ENCODE results near the gene PLA2G7.
"Not testable (repeated sequence)": the region's sequence is repeated elsewhere in the genome, so short reads cannot be mapped to it uniquely, and the experiment has no call there.

Gene PLA2G7

GRCh38 chr6:46751658-46752057 is 16.5 kb upstream of the PLA2G7 start:
- no peak overlapping the region for H3K27ac ChIP-seq
- H3K4me3 ChIP-seq, result no peak overlapping the region

- H3K27ac ChIP-seq, result no peak overlapping the region
These were observed 14.6 kb upstream of the PLA2G7 start for GRCh38 chr6:46749731-46750130.

GRCh38 chr6:46748940-46749503 is 13.8 kb upstream of the PLA2G7 start:
- no peak overlapping the region for H3K4me3 ChIP-seq
- no peak overlapping the region for H3K27ac ChIP-seq

More at GRCh38 chr6:46749731-46750130, 14.6 kb upstream of the PLA2G7 start:
- no peak overlapping the region for H3K4me3 ChIP-seq

GRCh38 chr6:46746696-46747095 is 11.5 kb upstream of the PLA2G7 start, which contains the start of gene ANKRD66:
Gene ANKRD66 (plus strand): TSS chr6:46746933. CDS start chr6:46751949, 5,016 bp downstream.
- no peak within 1 kb of the TSS for H3K4me3 ChIP-seq

GRCh38 chr6:46745973-46746372 is 10.8 kb upstream of the PLA2G7 start:
- Histone ChIP-seq H3K4me3 (no peak overlapping the region), H3K27ac (no peak overlapping the region)

More at GRCh38 chr6:46746696-46747095, 11.5 kb upstream of the PLA2G7 start, which contains the start of gene ANKRD66:
- no peak within 1 kb of the TSS for H3K27ac ChIP-seq

GRCh38 chr6:46744159-46744725 is 9.1 kb upstream of the PLA2G7 start:
- not testable (repeated sequence) for H3K4me3 ChIP-seq, H3K27ac ChIP-seq

- H3K4me3 ChIP-seq, result no peak overlapping the region
- H3K27ac ChIP-seq, result no peak overlapping the region
These were observed 8.4 kb upstream of the PLA2G7 start for GRCh38 chr6:46743425-46744158.

GRCh38 chr6:46741910-46742309 is 6.7 kb upstream of the PLA2G7 start:
- Histone ChIP-seq H3K27ac (no peak overlapping the region), H3K4me3 (no peak overlapping the region)

GRCh38 chr6:46741482-46741881 is 6.3 kb upstream of the PLA2G7 start:
- no peak overlapping the region for H3K27ac ChIP-seq
- H3K4me3 ChIP-seq, result no peak overlapping the region

- no peak overlapping the region for H3K4me3 ChIP-seq
- no peak overlapping the region for H3K27ac ChIP-seq
These were observed 1.7 kb upstream of the PLA2G7 start for GRCh38 chr6:46736906-46737305.

- Histone ChIP-seq H3K27ac (peak overlapping the region in 6 of 21 experiments; percentile 3 to 79 (median 70)), H3K4me3 (peak overlapping the region in 6 of 7 experiments; percentile 41 to 63 (median 49))
These were observed 501 bp upstream of the PLA2G7 start for GRCh38 chr6:46735720-46736031.

- H3K4me3 ChIP-seq, result no peak overlapping the region
- peak overlapping the region in 3 of 21 experiments; percentile 70 to 79 (median 73) for H3K27ac ChIP-seq
These were observed 1.8 kb downstream of the PLA2G7 start for GRCh38 chr6:46733341-46733801.

GRCh38 chr6:46730921-46731461 is 4.2 kb downstream of the PLA2G7 start:
- no peak overlapping the region for H3K27ac ChIP-seq
- no peak overlapping the region for H3K4me3 ChIP-seq

GRCh38 chr6:46729787-46730326 is 5.3 kb downstream of the PLA2G7 start:
- Histone ChIP-seq H3K4me3 (no peak overlapping the region), H3K27ac (no peak overlapping the region)

- no peak overlapping the region for H3K4me3 ChIP-seq
- no peak overlapping the region for H3K27ac ChIP-seq
These were observed 14.8 kb downstream of the PLA2G7 start for GRCh38 chr6:46720401-46720800.

- H3K4me3 ChIP-seq, result no peak overlapping the region
These were observed 16.1 kb downstream of the PLA2G7 start for GRCh38 chr6:46719099-46719498.

GRCh38 chr6:46715141-46715540 is 20.0 kb downstream of the PLA2G7 start:
- Histone ChIP-seq H3K4me3 (no peak overlapping the region), H3K27ac (no peak overlapping the region)

More at GRCh38 chr6:46719099-46719498, 16.1 kb downstream of the PLA2G7 start:
- H3K27ac ChIP-seq, result no peak overlapping the region

- H3K4me3 ChIP-seq, result no peak overlapping the region
- no peak overlapping the region for H3K27ac ChIP-seq
These were observed 23.7 kb downstream of the PLA2G7 start for GRCh38 chr6:46711491-46711890.

GRCh38 chr6:46706464-46706863 is 28.7 kb downstream of the PLA2G7 start:
- Histone ChIP-seq H3K27ac (no peak overlapping the region), H3K4me3 (no peak overlapping the region)

GRCh38 chr6:46704562-46704961 is 30.6 kb downstream of the PLA2G7 start:
- Histone ChIP-seq H3K27ac (no peak overlapping the region), H3K4me3 (no peak overlapping the region)

Data from skin epidermis (tissue), 12 donors.